ENCODE results near the gene STK32C. TPM values are rescaled to one million over a fixed set of nuclear protein-coding genes. Genes with fewer than 3 reads are reported as not detected.
A peak's percentile ranks its signal among the peaks of the same experiment; 100 is the strongest.

Gene STK32C
- total and polyA plus RNA-seq, 4 donors: 5.1 to 22.0 (median 16.3) TPM

DNA sequence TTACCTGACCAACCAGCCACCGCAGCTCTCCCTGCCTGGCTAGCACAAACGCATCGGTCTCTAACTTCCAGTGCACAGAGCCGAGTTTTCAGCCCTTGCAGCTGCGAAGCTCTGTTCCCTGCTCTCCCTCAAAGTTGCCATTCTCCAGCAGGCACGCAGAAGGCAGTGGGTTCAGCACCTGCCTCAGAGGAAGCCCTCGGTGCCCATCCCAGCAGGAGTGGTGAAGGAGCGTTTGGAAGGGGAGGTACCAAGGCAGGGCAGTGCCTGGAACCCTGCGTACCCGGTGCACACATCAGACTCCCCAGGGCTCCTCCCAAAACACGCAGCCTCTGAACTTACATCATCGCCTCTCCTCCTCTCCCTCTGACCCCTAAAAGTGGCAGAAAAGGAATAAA, 1.7 kb upstream of the STK32C start:
- ATAC-seq (ENCODE audit: insufficient read depth, low FRiP score): no peak
- Histone ChIP-seq H3K9me3 (ENCODE audit: control insufficient read depth in 4 of 4, insufficient read depth in 3 of 4, low read length in 3 of 4) (peaks cover 0 to 2% (median 0%) of the 10 kb centered on the region in 4 donors), H3K36me3 (ENCODE audit: control insufficient read depth in 4 of 4, insufficient read depth in 4 of 4, low read length in 4 of 4) (no peaks in the 10 kb centered on the region), H3K27me3 (ENCODE audit: control insufficient read depth in 3 of 3, insufficient read depth in 3 of 3, low read length in 2 of 3) (peaks cover 0 to 12% (median 11%) of the 10 kb centered on the region in 3 donors), H3K9ac (ENCODE audit: insufficient read depth in 1 of 2, low read length in 2 of 2) (no peak overlapping the region), H3K4me3 (no peak overlapping the region), H3K27ac (ENCODE audit: low read depth in 1 of 2, low read length in 1 of 2) (no peak overlapping the region), H3K4me1 (ENCODE audit: control insufficient read depth in 5 of 5, insufficient read depth in 5 of 5, low read length in 5 of 5) (peaks cover 0 to 14% (median 9%) of the 10 kb centered on the region in 5 donors)
- WGBS, 2 donors: 84 to 87% methylated on average over 12 of the region's 12 CpGs
- TF ChIP-seq, protein P1, sequence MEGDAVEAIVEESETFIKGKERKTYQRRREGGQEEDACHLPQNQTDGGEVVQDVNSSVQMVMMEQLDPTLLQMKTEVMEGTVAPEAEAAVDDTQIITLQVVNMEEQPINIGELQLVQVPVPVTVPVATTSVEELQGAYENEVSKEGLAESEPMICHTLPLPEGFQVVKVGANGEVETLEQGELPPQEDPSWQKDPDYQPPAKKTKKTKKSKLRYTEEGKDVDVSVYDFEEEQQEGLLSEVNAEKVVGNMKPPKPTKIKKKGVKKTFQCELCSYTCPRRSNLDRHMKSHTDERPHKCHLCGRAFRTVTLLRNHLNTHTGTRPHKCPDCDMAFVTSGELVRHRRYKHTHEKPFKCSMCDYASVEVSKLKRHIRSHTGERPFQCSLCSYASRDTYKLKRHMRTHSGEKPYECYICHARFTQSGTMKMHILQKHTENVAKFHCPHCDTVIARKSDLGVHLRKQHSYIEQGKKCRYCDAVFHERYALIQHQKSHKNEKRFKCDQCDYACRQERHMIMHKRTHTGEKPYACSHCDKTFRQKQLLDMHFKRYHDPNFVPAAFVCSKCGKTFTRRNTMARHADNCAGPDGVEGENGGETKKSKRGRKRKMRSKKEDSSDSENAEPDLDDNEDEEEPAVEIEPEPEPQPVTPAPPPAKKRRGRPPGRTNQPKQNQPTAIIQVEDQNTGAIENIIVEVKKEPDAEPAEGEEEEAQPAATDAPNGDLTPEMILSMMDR (IDR thresholded peaks at IDR 0.05; ENCODE audit: control extremely low read depth, extremely low read depth): no peak
- DNase-seq: no peak

DNA sequence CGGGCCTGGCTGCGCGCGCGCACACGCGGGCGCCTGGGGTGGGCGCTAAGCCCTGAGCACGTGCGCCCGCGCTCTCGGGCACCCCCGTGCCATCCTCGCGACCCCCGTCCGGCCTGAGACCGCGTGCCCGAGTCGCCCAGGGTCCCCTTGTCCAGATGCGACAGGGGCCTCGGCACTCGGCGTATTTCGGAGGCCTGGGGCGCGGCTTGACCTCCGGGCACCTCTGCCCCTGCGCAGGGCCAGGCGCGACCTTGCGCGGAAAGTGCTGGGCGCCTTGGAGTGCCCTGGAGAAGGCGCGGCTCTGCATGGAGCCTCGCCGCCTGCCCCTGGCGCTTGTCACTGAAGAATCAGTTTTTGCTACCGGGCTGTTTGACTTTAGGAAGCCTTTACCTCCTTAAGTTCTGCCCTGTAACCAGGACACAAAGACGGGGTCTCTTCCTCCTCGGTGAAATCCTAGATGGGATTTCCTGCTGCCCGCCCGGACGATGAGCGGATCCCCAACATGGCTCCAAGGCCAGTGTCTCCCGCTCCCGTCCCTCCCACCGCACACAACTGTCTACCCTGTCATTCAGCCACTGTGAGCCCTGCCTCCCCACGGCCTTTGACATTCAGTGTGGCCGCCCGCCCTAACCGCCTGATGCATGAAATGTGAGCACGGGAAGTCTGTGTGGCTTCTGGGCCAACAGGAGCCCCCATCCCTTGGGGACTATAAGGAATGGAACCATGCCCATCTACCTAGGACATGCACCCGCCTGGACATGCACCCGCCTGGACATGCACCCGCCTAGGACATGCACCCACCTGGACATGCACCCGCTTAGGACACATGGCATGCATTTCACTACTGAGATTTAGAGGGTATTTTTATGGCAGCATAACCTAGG, 1.1 kb upstream of the STK32C start:
- Histone ChIP-seq H3K27me3 (ENCODE audit: control insufficient read depth in 3 of 3, insufficient read depth in 3 of 3, low read length in 2 of 3) (peaks cover 0 to 13% (median 11%) of the 10 kb centered on the region in 3 donors), H3K9ac (ENCODE audit: insufficient read depth in 1 of 2, low read length in 2 of 2) (no peak overlapping the region), H3K9me3 (ENCODE audit: control insufficient read depth in 4 of 4, insufficient read depth in 3 of 4, low read length in 3 of 4) (no peaks in the 10 kb centered on the region), H3K36me3 (ENCODE audit: control insufficient read depth in 4 of 4, insufficient read depth in 4 of 4, low read length in 4 of 4) (no peaks in the 10 kb centered on the region), H3K27ac (ENCODE audit: low read depth in 1 of 2, low read length in 1 of 2) (peak overlapping the region; percentile 56 to 87), H3K4me3 (peak overlapping the region; percentile 66), H3K4me1 (ENCODE audit: control insufficient read depth in 5 of 5, insufficient read depth in 5 of 5, low read length in 5 of 5) (peaks cover 0 to 14% (median 9%) of the 10 kb centered on the region in 5 donors)
- DNase-seq: no peak
- WGBS, 2 donors: 22 to 26% methylated on average over 40 to 61 of the region's 61 CpGs
- TF ChIP-seq, protein P1 (IDR thresholded peaks at IDR 0.05; ENCODE audit: control extremely low read depth, extremely low read depth): no peak
- peak; percentile 31 for ATAC-seq (ENCODE audit: insufficient read depth, low FRiP score)

DNA sequence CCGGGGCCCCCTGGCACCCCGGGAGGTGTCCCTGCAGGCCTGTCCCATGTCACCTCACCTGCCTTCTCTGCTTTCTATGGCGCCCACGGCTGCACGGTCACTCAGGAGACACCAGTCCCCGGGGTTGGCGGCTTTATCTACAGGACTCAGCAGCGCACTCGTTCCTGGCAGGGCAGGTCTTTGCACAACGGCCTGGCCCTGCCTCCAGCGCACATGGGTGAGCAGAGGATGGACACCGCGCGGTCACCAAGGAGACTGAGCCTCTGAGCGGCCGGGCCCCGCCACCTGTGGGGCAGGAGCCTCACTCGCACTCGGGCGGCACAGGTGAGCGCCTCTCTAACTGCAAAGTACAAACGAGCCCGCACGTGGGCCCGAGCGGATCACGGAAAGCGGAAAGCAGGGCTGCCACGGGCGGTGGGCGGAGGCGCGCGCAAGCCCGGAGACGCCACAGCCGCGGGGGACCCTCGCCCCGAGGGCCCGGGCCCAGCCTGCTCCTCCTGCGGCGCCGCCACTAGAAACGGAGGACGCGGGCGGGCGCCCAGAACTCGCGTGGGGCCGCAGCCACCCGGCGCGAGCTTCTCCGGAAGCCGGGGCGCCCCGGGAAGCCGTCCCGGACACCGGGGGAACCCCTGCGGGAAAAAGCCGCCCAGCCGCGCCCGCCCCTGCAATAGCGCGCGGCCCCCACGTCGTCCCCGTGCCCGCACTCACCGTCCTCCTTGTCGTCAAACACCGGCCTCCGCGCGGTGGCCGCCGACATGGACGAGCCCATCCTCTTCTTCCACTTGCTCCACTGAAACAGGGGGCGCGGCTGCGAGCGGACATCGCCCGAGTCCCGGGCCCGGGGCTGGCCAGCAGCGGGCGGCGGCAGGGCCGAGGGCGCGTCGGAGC, 642 bp downstream of the STK32C start:
- H3K4me3 ChIP-seq: peak overlapping the region; percentile 64
- no peaks in the 10 kb centered on the region for H3K9me3 ChIP-seq (ENCODE audit: control insufficient read depth in 4 of 4, insufficient read depth in 3 of 4, low read length in 3 of 4)
- DNase-seq (peak in 1 of 3 donors; percentile 46), ATAC-seq (ENCODE audit: insufficient read depth, low FRiP score) (no peak)
- H3K27ac ChIP-seq (ENCODE audit: low read depth in 1 of 2, low read length in 1 of 2): no peak overlapping the region
- WGBS, 2 donors: 4 to 9% methylated on average over 63 to 98 of the region's 98 CpGs
- no peak overlapping the region for H3K9ac ChIP-seq (ENCODE audit: insufficient read depth in 1 of 2, low read length in 2 of 2)
- no peaks in the 10 kb centered on the region for H3K36me3 ChIP-seq (ENCODE audit: control insufficient read depth in 4 of 4, insufficient read depth in 4 of 4, low read length in 4 of 4)
- TF ChIP-seq, protein P1 (IDR thresholded peaks at IDR 0.05; ENCODE audit: control extremely low read depth, extremely low read depth): no peak
- H3K4me1 ChIP-seq (ENCODE audit: control insufficient read depth in 5 of 5, insufficient read depth in 5 of 5, low read length in 5 of 5): peaks cover 0 to 14% (median 9%) of the 10 kb centered on the region in 5 donors
- peaks cover 0 to 15% (median 11%) of the 10 kb centered on the region in 3 donors for H3K27me3 ChIP-seq (ENCODE audit: control insufficient read depth in 3 of 3, insufficient read depth in 3 of 3, low read length in 2 of 3)
